GM19467 (cell line): ENCODE measurements around the gene OSBPL2.

Experiments
- ATAC-seq: cut with Tn5 transposase; IDR thresholded peaks from one replicate; pipeline ENCODE4 v1.9.1; 2021; ENCODE audit warnings: mild to moderate bottlenecking, moderate library complexity; ENCODE audit not compliant: unreplicated experiment

The OSBPL2 gene

GRCh38 chr20:62205618-62206387 lies 32.5 kb upstream of the OSBPL2 start:
- ATAC-seq, result no peak

DNA sequence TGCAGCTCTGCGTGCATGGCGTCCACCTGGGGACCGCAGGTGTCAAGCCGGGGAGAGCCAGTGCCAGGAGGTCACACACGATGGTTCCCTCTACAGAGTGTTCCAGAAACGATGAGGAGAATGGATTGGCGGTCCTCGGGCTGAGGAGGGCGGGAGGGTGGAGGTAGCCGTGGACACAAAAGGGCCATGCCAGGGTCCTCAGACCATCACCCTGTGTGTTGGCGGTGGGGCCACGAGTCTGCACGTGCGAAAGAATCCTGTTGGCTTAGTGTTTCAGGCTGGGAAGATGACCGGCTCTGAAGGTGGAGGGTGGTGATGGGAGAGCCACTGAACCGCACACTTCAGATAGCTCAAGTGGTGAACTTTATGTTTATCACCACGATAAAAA lies 31.9 kb upstream of the OSBPL2 start:
- no peak for ATAC-seq

GRCh38 chr20:62208061-62208794 lies 30.1 kb upstream of the OSBPL2 start:
- no peak for ATAC-seq

DNA sequence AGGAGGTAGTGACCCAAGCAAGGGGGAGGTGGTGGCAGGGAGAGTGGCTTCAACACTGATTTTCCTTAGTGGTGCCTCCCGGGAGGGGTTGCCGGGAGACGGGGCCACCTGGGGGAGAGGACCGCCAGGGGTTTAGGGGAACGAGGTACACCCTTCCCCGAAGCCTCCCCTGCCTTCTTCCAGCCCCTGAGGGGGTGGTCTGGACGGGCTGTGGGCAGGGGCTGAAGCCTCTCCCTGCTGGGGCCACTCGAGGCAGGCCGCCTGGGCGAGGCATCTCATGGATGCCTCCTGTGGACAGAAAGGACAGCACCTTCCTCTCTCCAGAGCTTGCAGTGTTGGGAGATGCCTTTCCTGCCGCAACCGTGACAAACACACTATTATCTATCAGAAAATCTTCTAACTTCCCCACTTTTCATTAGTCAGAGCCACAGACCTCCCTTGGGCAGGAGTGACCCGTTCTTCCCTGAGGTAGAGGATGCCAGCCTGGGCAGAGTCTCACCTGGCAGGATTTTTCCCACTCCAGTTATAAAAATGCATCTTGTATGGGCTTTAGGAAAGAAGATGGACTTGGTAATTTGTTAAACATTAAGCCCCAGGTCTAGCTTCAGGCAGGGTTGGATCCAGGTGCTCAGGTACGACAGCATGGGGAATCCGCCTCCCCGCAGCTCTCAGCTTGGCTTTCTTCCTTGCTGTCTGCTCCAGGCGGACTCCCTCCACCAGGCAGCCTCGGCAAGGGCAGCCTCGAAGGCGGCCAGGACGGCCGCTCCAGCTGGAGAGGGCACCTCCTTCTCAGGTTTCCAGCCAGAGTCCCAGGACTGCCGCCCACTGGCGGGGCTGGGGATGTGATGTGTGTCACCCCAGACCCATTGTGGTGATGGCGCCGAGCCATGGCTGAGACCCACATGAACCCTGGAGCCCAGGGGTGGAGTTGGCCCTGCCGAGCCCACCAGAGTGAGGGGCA lies 29.2 kb upstream of the OSBPL2 start:
- ATAC-seq, result no peak

DNA sequence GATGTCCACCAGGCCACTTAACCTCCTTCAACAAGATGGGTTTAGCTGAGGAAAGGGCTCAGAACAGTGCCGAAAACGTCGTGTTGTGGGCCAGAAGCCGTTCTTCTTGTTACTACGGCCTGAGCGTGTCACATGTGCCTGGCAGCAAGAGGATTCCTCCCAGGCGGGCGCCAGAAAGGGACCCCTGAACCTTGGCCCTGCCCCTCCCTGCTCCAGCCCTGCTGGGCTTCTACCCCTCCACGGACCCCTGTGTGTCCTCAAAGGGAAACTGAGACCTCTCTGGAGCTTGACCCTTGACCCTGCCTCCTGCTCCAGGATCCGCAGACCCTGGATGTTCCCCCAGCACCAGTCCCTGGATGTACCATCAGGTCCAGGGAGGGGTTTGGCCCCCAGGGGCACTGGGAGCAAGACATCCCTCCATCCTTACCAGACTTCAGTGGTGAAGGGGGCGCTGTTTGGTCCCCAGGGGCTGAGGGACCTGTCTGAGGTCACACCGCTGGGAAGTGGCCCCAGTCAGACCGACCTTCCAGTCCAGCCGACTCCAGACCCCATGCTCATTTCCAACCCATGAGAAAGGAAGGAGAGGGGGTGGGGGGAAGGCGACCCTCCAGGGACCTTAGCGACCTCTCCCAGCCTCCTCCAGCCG lies 28.3 kb upstream of the OSBPL2 start:
- ATAC-seq, result no peak

GRCh38 chr20:62210496-62210855 lies 27.8 kb upstream of the OSBPL2 start:
- no peak for ATAC-seq

DNA sequence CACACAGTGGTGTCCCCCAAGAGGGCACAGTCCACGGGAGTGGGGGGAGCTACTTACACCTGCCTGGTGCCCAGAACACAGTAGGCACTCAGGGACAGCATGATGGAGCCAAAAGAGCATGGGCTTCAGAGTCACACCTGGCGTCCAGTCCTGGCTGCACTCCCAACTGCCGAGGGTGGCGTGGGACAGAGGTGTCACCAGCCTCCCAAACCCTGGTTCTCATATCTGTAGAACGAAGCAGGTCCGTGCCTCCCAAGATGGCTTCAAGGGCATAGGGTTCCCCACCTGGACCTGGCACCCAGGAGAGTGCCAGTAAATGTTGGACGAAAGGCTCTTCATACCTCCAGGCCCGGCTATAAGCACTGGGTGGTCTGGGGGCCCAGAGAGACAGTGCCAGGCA lies 27.1 kb upstream of the OSBPL2 start:
- ATAC-seq, result no peak

DNA sequence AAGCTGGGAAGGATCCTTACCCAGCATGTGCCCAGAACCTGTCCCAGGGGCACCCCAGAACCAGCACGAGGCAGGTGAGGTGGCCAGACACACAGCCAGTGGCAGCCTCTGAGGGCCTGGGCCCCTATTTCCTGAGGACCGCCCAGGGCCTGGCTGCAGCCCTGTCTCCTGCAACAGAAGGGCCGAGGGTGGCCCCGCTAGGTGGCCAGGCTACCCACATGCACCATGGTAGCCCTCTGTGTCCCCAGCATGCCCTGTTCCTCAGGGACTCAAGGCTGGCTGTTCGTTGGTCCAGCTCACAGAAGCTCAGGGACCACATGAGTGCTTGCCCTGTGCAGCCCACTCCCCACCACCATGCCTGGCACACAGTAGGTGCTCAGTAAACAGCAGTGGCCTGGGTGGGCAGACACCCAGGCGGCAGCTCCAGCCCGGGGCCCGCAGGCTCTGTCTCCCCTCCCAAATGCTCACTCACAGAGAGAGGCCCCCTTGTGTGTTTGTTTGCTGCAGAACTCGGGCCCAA lies 26.5 kb upstream of the OSBPL2 start:
- no peak for ATAC-seq

GRCh38 chr20:62212299-62212698 lies 26.0 kb upstream of the OSBPL2 start:
- ATAC-seq, result no peak

DNA sequence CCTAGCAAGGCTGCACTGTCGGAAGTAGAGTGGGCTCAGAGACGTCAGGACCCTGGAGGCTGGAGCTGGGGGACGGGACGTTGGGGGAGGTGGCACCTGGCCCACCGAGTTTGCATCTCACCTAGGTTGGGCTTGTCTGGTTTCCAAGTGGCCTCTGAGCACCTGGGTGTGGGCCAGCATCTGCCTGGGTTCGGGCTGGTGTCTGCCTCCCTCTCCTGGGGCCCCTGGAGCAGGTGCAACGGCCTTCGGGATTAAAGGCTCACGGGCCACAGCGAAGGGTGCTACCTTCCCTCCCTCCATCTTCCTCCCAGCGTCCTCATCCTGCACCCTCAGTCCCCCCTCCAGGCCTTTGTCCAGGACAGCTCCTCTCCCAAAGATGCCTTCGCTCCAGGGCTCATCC lies 24.3 kb upstream of the OSBPL2 start:
- no peak for ATAC-seq

DNA sequence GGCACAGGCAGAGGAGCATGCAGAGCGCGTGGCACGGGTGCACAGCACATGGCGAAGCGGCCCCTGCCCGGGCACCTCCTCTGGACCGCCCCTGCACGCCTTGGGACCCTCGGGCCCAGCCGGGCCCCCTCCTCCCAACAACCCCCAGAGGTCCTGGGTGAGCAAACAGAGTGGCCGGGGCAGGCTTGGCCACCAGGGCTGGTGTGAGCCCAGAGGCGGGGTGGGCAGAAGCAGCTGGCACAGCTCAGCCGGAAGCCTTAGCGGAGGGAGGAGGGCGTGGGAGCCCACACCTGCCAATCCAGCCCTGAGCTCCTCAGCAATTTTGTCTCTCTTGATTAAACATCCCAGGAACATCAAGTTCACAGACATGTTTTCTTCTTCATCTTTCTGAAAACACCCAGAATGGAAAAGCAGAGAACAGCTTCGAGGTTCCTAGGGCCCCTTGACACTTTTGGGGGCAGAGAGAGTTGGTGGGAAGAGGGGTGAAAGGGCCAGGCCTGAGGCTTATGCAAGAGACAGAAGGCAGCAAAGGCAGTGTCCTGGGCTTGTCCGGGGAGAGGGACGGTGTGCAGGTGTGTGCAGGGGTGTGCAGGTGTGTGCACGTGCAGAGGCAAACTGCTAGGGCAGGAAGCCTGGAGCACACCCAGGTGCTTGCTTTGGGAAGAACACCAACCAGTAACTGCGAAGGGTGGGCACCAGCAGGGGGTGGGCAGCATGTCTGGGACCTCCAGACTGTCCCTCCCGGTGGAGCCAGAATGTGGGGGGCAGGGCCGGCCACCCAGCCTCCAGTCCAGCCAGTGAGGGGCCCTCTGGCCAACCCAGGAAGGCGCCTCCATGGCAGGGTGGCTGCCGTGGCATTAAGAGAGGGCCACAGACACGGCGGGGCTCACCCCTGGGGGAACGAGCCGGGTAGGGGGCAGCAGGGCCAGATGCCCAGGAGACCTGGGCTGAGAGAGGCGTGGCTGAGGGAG lies 23.0 kb upstream of the OSBPL2 start:
- no peak for ATAC-seq

- no peak for ATAC-seq
These were observed 22.2 kb upstream of the OSBPL2 start for GRCh38 chr20:62215991-62216635.

- ATAC-seq, result no peak
These were observed 21.4 kb upstream of the OSBPL2 start for GRCh38 chr20:62216636-62217566.

DNA sequence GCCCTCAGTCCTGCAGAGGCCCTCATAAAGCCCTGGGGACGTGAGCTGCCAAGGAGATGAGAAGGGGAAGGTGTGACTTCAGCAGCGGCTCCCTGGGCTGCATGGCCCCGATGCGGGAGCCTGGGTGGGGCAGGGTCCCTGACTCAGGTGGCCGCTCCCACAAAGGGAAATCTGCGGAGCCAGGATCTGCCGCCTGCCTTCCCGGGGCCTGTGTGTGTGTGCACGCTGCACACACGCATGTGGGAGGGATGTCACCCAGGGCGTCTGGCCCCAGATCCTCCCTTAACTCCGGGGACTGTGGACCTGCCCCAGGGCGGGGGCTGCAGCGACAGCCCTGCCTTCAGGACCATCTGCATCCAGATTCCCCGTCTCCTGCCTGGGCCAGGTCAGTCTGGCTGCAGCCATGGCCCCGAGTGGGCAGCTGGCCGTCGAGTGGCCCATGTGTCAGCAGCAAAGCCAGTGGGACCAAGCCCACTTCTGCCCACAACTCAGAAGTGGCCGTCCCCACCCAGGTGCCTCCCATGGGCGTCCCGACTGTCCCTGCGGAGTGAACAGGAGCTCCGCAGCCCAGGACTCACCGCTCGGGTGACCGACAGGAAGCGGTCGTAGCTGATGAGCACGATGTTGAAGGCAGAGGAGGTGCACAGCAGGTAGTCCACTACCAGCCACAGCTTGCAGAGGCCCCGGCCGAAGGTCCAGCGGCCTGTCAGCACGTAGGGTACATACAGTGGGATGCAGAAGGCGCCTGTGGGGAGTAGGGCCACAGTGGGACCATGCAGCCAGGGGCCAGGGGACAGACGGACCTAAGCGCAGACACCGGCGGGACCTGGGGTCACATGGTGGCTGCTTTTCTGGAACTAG lies 20.2 kb upstream of the OSBPL2 start:
- no peak for ATAC-seq

- ATAC-seq, result no peak
These were observed 19.0 kb upstream of the OSBPL2 start for GRCh38 chr20:62219101-62219991.
